ENCODE results near the gene FKBP2.
A peak's percentile ranks its signal among the peaks of the same experiment; 100 is the strongest.

Gene FKBP2

DNA sequence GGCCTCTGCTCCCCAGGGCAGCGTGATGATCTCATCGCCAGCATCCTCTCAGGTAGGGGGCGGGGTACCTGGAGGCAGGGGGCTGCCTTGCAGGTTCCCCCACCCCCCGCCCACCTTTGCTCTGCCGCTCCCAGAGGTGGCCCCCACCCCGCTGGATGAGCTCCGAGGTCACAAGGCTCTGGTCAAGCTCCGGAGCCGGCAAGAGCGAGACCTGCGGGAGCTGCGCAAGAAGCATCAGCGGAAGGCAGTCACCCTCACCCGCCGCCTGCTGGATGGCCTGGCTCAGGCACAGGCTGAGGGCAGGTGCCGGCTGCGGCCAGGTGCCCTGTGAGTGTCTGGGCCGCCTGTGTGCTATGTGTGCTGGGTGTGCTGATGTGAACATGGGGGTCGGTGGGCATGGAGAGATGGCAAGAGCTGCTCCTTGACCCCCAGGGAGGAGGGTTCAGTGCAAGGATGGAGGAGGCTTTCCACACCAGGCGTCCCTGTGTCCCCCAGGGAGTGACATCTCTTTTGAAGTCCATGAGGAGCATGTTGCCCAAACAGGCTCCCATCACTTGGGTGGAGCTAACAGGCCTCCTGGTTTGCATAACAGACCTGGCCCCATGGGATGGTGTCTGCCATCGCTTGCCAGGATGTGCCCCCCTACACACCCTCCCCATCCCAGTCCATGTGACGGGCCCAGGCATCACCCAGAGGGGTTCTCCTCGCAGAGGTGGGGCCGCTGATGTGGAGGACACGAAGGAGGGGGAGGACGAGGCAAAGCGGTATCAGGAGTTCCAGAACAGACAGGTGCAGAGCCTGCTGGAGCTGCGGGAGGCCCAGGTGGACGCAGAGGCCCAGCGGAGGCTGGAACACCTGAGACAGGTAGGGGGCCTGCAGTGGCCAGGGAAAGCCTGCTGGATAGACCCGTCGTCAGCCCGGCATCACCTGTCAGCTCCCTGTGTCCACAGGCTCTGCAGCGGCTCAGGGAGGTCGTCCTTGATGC lies 24.6 kb downstream of the FKBP2 start:
- peaks cover 12% of the 10 kb centered on the region for H3K36me3 ChIP-seq (ENCODE audit: control insufficient read depth, insufficient read depth, low read length)
- peaks cover 22% of the 10 kb centered on the region for H3K4me1 ChIP-seq (ENCODE audit: control insufficient read depth, insufficient read depth, low read length)
- no peaks in the 10 kb centered on the region for H3K27me3 ChIP-seq (ENCODE audit: control insufficient read depth, insufficient read depth, low read length)
- no peak overlapping the region for H3K9ac ChIP-seq (ENCODE audit: low read length)
- H3K9me3 ChIP-seq (ENCODE audit: control insufficient read depth, low read length): no peaks in the 10 kb centered on the region
- no peak overlapping the region for H3K4me3 ChIP-seq (ENCODE audit: low read length)

DNA sequence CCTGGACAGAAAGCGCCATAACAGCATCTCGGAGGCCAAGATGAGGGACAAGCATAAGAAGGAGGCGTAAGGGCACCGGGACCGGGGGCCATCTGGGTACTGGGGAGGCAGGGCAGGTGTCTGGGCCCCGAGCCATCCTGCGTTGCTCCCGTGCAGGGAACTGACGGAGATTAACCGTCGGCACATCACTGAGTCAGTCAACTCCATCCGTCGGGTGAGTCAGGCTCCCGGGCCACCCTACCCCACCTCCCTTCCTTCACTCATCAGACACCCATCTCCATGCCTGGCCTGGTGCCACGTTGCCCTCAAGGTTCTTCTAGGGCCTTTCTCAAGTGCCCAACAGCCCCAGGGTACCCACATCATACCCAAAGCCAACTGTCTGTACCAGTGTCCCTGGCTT lies 25.4 kb downstream of the FKBP2 start:
- H3K4me1 ChIP-seq (ENCODE audit: control insufficient read depth, insufficient read depth, low read length): peaks cover 22% of the 10 kb centered on the region
- H3K9ac ChIP-seq (ENCODE audit: low read length): no peak overlapping the region
- no peaks in the 10 kb centered on the region for H3K27me3 ChIP-seq (ENCODE audit: control insufficient read depth, insufficient read depth, low read length)
- no peak overlapping the region for H3K4me3 ChIP-seq (ENCODE audit: low read length)
- H3K9me3 ChIP-seq (ENCODE audit: control insufficient read depth, low read length): no peaks in the 10 kb centered on the region
- H3K36me3 ChIP-seq (ENCODE audit: control insufficient read depth, insufficient read depth, low read length): peaks cover 12% of the 10 kb centered on the region

DNA sequence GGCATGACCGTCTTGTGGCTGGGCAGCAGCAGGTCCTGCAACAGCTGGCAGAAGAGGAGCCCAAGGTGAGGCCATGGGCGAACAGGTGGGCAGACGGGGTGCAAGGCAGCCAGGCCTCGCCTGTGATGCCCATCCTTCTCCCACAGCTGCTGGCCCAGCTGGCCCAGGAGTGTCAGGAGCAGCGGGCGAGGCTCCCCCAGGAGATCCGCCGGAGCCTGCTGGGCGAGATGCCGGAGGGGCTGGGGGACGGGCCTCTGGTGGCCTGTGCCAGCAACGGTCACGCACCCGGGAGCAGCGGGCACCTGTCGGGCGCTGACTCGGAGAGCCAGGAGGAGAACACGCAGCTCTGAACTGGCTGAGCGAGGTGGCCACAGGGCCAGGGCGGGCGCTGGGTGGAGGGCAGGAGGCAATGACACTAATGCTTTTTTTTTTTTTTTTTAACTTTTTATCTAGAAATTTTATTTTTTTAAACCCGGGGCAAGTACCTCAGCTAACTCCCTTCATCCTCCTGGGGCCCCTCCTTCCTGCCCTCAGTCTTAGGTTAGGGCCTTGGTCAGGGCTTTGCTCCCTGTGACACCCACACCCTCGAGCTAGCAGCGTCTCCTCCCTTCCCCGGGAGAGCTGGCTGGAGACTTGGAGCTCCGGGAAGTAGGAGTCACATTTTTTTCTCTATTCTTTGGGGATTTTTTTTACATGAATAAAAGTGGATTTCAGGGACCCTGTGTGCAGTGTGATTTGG lies 26.5 kb downstream of the FKBP2 start:
- H3K4me1 ChIP-seq (ENCODE audit: control insufficient read depth, insufficient read depth, low read length): peaks cover 32% of the 10 kb centered on the region
- H3K27me3 ChIP-seq (ENCODE audit: control insufficient read depth, insufficient read depth, low read length): no peaks in the 10 kb centered on the region
- no peaks in the 10 kb centered on the region for H3K9me3 ChIP-seq (ENCODE audit: control insufficient read depth, low read length)
- H3K4me3 ChIP-seq (ENCODE audit: low read length): no peak overlapping the region
- H3K9ac ChIP-seq (ENCODE audit: low read length): peak overlapping the region; percentile 83
- peaks cover 12% of the 10 kb centered on the region for H3K36me3 ChIP-seq (ENCODE audit: control insufficient read depth, insufficient read depth, low read length)

DNA sequence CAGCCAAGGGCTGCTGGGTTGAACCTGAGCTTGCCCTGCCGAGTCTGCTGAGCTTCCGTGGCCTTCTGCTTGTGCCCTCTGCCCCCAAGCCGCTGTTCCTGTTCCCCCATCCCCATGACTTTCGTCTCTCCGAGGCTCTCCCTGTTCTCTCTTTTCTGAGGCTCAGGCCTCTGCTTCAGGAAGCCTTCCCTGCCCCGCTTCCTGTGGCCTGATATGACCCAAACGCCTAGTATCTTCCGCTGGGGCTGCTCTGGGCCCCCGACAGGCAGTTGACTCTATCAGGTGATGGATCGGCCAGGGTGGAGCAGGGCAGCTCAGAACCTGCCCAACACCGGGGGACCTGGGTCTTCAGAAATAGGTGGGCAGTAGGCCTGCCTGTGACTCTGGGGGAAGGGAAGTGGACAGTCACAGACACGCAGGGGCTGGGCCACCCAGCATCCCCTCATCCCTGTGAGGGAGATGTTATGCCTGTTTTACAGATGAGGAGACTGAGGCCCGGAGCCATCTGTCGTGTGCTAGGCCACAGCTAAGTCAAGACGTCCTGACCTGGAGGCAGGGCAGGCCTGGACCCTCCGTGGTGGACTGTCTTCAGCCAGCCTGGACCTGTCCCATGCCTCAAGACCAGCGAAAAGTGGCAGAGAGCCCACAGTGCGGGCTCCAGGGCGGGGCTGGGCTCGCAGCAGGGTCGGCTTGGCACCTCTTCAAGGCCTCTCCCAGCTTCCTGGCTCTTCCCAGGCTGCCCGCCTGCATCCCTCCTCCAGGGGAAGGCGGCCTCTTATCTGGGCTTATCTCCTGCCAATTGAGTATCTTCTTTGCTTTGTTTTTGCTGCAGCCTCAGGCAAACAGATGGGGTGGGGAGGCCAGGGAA lies 27.4 kb downstream of the FKBP2 start:
- Histone ChIP-seq H3K36me3 (ENCODE audit: control insufficient read depth, insufficient read depth, low read length) (peaks cover 6% of the 10 kb centered on the region), H3K27me3 (ENCODE audit: control insufficient read depth, insufficient read depth, low read length) (no peaks in the 10 kb centered on the region), H3K9me3 (ENCODE audit: control insufficient read depth, low read length) (no peaks in the 10 kb centered on the region), H3K4me1 (ENCODE audit: control insufficient read depth, insufficient read depth, low read length) (peaks cover 37% of the 10 kb centered on the region), H3K9ac (ENCODE audit: low read length) (peak overlapping the region; percentile 83), H3K4me3 (ENCODE audit: low read length) (no peak overlapping the region)

DNA sequence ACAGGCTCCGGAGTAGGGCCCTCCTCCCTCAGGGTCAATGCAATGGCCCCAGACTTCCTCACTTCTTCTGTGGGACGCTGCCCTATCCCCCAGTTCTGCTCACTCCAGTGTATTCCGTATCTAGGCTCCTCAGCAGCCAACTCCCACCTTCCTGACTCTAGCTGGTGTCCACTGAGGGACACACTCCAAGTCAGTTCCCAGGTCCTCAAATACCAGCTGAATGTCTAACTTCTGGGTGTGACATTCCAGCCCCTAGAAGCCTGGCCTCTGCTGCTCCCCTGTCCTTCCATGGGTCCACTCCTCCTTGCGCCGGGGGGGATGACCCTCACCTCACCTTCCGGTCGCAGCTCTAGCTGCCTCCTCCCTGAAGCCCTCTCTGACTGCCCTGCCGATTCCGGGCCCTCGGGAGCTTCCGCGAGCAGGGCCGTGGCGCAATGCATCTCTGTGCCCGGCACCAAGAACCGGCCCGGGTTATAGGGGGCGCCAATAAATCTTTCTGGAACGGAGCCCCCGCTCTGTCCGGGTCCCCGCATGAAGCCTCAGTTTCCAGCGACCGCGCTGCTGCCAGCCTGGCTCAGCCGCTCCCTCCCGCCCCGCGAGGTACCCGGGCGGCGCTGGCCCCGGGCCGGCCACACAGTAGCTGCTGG lies 28.1 kb downstream of the FKBP2 start:
- Histone ChIP-seq H3K9ac (ENCODE audit: low read length) (peak overlapping the region; percentile 83), H3K36me3 (ENCODE audit: control insufficient read depth, insufficient read depth, low read length) (no peaks in the 10 kb centered on the region), H3K4me1 (ENCODE audit: control insufficient read depth, insufficient read depth, low read length) (peaks cover 43% of the 10 kb centered on the region)

DNA sequence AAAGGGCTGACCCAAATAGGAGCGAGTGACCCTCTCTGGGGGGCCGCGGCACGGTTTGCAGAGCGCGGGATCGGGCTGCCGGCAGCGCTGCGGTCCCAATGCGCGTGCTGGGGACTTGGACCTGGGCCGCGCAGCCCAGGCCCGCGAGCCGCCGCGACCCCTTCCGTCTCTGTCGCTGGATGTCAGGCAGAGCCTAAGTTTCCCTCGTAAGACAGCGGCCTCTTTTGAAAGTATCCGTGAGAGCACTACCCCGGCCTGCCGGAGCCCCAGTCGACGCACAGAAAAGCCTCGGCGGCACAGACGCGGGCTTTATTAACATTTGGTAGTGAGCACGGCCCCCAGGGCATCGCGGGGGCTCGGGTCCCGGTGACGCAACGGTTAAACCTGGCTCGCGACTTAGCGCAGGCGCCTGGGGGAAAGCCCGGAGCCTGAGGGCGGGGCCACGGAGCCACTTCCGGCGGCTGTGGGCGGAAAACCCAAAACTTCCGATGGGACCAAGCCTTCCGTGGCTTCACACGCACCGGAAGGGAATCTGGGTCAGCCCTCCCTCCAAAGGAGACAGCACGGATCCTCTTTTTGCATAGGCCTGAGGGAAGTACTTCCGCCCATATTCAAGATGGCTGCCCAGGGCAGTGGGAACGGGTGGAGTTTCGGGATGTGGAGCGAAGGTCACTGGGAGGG lies 28.8 kb downstream of the FKBP2 start:
- H3K9me3 ChIP-seq (ENCODE audit: control insufficient read depth, low read length): no peaks in the 10 kb centered on the region

More for the DNA sequence above, 28.1 kb downstream of the FKBP2 start:
- Histone ChIP-seq H3K27me3 (ENCODE audit: control insufficient read depth, insufficient read depth, low read length) (no peaks in the 10 kb centered on the region), H3K9me3 (ENCODE audit: control insufficient read depth, low read length) (no peaks in the 10 kb centered on the region), H3K4me3 (ENCODE audit: low read length) (peak overlapping the region; percentile 83)

DNA sequence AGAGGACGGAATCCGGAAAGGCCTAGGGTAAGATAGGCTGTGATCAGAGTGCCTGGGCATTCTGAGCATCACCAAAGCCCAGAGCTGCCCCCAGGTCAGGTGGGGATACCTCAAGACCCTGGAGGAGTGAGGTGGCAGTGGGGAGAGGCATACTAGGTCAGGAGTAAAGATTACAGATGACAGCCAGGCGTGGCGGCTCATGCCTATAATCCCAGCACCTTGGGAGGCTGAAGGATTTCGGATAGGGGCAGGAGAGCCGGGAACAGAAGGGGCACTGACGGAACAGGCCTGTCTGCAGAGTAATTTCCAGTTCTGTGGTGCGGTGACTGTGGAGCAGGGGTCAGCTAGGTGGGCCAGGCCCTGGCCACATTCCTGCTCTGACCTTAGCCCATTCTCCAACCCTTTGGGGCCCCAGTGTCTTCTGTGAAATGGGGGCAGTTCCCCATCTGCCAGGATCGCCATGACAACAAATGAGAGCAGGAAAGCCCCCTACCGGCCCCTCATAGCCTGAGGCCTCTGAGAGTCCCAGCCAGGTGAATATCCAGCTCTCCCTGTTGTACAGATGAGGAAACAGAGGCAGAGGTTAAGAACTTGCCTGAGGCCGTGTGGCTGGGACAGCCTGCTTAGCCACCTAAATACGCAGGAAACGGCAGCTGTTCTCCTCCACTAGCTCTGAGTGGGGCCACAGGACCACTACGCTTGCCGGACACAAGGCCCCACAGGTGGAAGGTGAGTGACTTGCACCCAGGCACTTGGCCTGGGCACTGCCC lies 34.3 kb downstream of the FKBP2 start:
- Histone ChIP-seq H3K4me3 (ENCODE audit: low read length) (no peak overlapping the region), H3K9me3 (ENCODE audit: control insufficient read depth, low read length) (no peaks in the 10 kb centered on the region), H3K27me3 (ENCODE audit: control insufficient read depth, insufficient read depth, low read length) (no peaks in the 10 kb centered on the region), H3K4me1 (ENCODE audit: control insufficient read depth, insufficient read depth, low read length) (peaks cover 53% of the 10 kb centered on the region), H3K36me3 (ENCODE audit: control insufficient read depth, insufficient read depth, low read length) (peaks cover 7% of the 10 kb centered on the region), H3K9ac (ENCODE audit: low read length) (no peak overlapping the region)

More for the DNA sequence above, 28.8 kb downstream of the FKBP2 start:
- peak overlapping the region; percentile 83 for H3K4me3 ChIP-seq (ENCODE audit: low read length)
- H3K9ac ChIP-seq (ENCODE audit: low read length): peak overlapping the region; percentile 84
- no peaks in the 10 kb centered on the region for H3K36me3 ChIP-seq (ENCODE audit: control insufficient read depth, insufficient read depth, low read length)
- no peaks in the 10 kb centered on the region for H3K27me3 ChIP-seq (ENCODE audit: control insufficient read depth, insufficient read depth, low read length)
- H3K4me1 ChIP-seq (ENCODE audit: control insufficient read depth, insufficient read depth, low read length): peaks cover 49% of the 10 kb centered on the region

DNA sequence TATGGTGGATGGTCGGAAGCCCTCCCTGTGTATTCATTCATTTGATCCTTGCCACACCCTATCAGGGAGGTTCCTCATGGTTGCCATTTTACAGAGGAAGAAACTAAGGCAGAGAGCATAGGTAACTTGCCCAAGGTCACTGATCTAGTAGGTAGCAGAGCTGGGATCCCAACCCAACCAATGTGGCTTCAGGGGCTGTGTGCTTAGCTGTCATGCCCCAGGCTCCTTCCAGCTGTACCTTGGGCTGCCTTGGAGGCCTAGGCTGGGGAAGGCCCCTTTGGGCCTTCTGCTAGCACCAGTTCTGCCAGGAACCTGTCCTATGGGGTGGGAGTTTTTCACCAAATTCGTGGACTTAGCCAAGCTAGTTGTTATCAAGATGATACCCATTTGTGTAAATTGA lies 34.9 kb downstream of the FKBP2 start:
- H3K9me3 ChIP-seq (ENCODE audit: control insufficient read depth, low read length): no peaks in the 10 kb centered on the region
- H3K9ac ChIP-seq (ENCODE audit: low read length): no peak overlapping the region
- H3K27me3 ChIP-seq (ENCODE audit: control insufficient read depth, insufficient read depth, low read length): no peaks in the 10 kb centered on the region
- H3K36me3 ChIP-seq (ENCODE audit: control insufficient read depth, insufficient read depth, low read length): peaks cover 7% of the 10 kb centered on the region
- no peak overlapping the region for H3K4me3 ChIP-seq (ENCODE audit: low read length)
- peaks cover 53% of the 10 kb centered on the region for H3K4me1 ChIP-seq (ENCODE audit: control insufficient read depth, insufficient read depth, low read length)

DNA sequence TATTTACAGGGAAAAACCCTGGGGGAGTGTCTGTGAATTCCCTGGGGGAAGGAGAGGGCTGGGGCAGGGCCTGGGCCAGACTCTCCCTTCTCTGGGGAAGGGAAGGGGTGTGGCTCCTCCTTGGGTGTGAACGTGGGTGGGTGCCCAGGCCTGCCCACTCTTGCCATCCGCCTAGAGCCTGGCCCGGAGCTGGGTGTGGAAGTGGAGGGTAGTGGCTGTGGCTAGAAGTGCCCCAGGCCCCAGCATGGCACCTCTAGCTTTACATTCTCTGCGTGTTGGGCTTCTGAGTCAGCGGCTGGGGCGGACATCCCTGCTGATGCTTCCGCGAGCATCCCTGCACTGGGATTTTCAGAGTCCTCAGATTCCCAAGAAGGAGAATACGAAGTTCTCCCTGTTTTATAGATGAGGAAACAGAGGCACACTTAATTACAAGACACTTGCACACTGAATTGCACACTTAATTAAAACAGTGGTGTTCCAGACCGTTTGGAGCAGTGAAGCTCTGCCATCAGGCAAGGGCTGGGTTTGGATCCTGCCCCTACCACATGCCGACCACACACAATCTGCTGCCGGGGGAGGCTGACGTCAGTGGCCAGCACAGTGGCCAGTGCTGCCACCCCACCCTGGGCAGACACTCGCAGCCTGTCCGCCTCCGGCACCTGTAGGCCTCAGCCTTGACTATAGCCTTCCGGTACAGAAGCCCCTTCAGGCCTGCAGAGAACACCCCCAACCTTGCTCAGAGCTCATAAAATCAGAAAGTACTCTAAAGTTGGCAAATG lies 35.9 kb downstream of the FKBP2 start:
- H3K9me3 ChIP-seq (ENCODE audit: control insufficient read depth, low read length): no peaks in the 10 kb centered on the region
- no peak overlapping the region for H3K9ac ChIP-seq (ENCODE audit: low read length)
- H3K27me3 ChIP-seq (ENCODE audit: control insufficient read depth, insufficient read depth, low read length): no peaks in the 10 kb centered on the region
- H3K4me1 ChIP-seq (ENCODE audit: control insufficient read depth, insufficient read depth, low read length): peaks cover 49% of the 10 kb centered on the region
- H3K4me3 ChIP-seq (ENCODE audit: low read length): no peak overlapping the region
- H3K36me3 ChIP-seq (ENCODE audit: control insufficient read depth, insufficient read depth, low read length): peaks cover 7% of the 10 kb centered on the region

DNA sequence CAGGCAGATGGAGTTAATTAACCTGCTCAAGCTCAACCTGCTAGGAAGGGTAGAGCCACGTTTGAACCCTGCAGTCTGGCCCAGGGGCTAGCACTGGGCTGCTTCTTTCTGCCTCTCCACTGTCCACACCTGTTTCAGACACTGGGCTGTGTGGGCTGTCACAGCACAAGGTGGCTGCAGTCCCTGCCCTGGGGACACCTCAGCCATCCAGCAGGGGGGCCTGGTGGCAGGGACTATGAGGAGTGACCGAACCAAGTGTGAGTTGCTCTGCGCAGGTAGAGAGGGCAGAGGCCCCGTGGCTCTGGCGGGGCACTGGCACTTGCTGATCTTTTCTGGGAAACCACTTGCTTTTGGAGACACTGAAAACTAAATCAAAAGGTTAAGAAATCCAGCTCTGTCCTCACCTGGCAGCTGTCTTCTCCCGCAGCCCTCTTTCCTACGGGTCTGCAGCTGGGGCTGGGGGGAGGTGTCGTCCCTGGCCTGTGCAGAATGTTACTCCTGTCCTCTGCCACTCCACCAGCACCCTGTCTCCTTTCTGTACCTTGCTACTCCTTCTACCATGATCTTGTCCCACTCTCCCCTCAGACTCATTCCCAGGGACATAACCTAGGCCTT lies 37.8 kb downstream of the FKBP2 start:
- Histone ChIP-seq H3K9me3 (ENCODE audit: control insufficient read depth, low read length) (no peaks in the 10 kb centered on the region), H3K4me3 (ENCODE audit: low read length) (no peak overlapping the region), H3K27me3 (ENCODE audit: control insufficient read depth, insufficient read depth, low read length) (no peaks in the 10 kb centered on the region), H3K4me1 (ENCODE audit: control insufficient read depth, insufficient read depth, low read length) (peaks cover 52% of the 10 kb centered on the region), H3K9ac (ENCODE audit: low read length) (no peak overlapping the region), H3K36me3 (ENCODE audit: control insufficient read depth, insufficient read depth, low read length) (peaks cover 7% of the 10 kb centered on the region)

Data from mucosa of stomach (tissue), 1 donor.